HepG2 (cell line): ENCODE results near the gene ZG16. TPM values are rescaled to one million over a fixed set of nuclear protein-coding genes. Genes with fewer than 3 reads are reported as not detected.

Experiments
- AKAP8 ChIP-seq: sonication (generic); formaldehyde crosslinking; IDR thresholded peaks from 2 replicates; pipeline ENCODE4 v1.5.1; 2020; ENCODE audit warnings: mild to moderate bottlenecking, missing genetic modification reagents
- ARNT2 ChIP-seq: sonication (generic); formaldehyde crosslinking; IDR thresholded peaks from 2 replicates; pipeline ENCODE4 v1.8.0; 2022; ENCODE audit warnings: mild to moderate bottlenecking, low read depth, missing genetic modification reagents, moderate library complexity
- EHMT2 ChIP-seq: fragments of 200-600 bp; sonication (generic); IDR thresholded peaks from 2 replicates; pipeline ENCODE4 v1.7.0; 2017; ENCODE audit warnings: antibody characterized with exemption, low read depth, low read length, borderline replicate concordance
- ELF1 ChIP-seq: sonication (generic); formaldehyde crosslinking; IDR thresholded peaks from 2 replicates; pipeline ENCODE4 v1.4.0; 2020; ENCODE audit warnings: missing genetic modification reagents
- ELK4 ChIP-seq: sonication (generic); formaldehyde crosslinking; IDR thresholded peaks from 2 replicates; pipeline ENCODE4 v1.9.0; 2021; ENCODE audit warnings: missing genetic modification reagents, borderline replicate concordance
- KAT8 ChIP-seq: IDR thresholded peaks from 2 replicates; pipeline ENCODE4 v1.6.1; 2016; ENCODE audit warnings: missing genetic modification reagents, missing compliant biosample characterization
- MLXIP ChIP-seq: sonication (generic); formaldehyde crosslinking; IDR thresholded peaks from 2 replicates; pipeline ENCODE4 v1.9.0; 2021; ENCODE audit warnings: missing genetic modification reagents, borderline replicate concordance
- MTF2 ChIP-seq: sonication (generic); formaldehyde crosslinking; IDR thresholded peaks from 2 replicates; pipeline ENCODE4 v1.5.0; 2020; ENCODE audit warnings: missing genetic modification reagents, borderline replicate concordance
- POLR2G ChIP-seq: fragments of 200-400 bp; formaldehyde crosslinking; IDR thresholded peaks from 2 replicates; pipeline ENCODE4 v1.6.1; 2018; ENCODE audit warnings: mild to moderate bottlenecking, low read depth, low read length, moderate library complexity
- RAD51 ChIP-seq: fragments of 450-650 bp; IDR thresholded peaks from 2 replicates; pipeline ENCODE4 v1.6.1; 2016; ENCODE audit warnings: borderline replicate concordance
- RBAK ChIP-seq: sonication (generic); formaldehyde crosslinking; IDR thresholded peaks from 2 replicates; pipeline ENCODE4 v1.5.1; 2020; ENCODE audit warnings: mild to moderate bottlenecking, missing genetic modification reagents
- SALL2 ChIP-seq: sonication (generic); formaldehyde crosslinking; IDR thresholded peaks from 2 replicates; pipeline ENCODE4 v1.8.1; 2023; ENCODE audit warnings: mild to moderate bottlenecking, missing genetic modification reagents, inconsistent platforms
- SAP130 ChIP-seq: IDR thresholded peaks from 2 replicates; pipeline ENCODE4 v1.6.1; 2016; ENCODE audit warnings: low read depth
- SETDB1 ChIP-seq: sonication (generic); formaldehyde crosslinking; IDR thresholded peaks from 2 replicates; pipeline ENCODE4 v1.5.1; 2020; ENCODE audit warnings: missing genetic modification reagents, mild to moderate bottlenecking, borderline replicate concordance
- SMC3 ChIP-seq: IDR thresholded peaks from 2 replicates; pipeline ENCODE4 v1.6.1; 2011; ENCODE audit warnings: low read length, improper control_type of control experiment
- ZFP62 ChIP-seq: sonication (generic); formaldehyde crosslinking; IDR thresholded peaks from 2 replicates; pipeline ENCODE4 v1.4.0; 2020; ENCODE audit warnings: missing genetic modification reagents
- ZNF280D ChIP-seq: sonication (generic); formaldehyde crosslinking; IDR thresholded peaks from 2 replicates; pipeline ENCODE4 v1.5.1; 2020; ENCODE audit warnings: mild to moderate bottlenecking, missing genetic modification reagents
- ZNF441 ChIP-seq: sonication (generic); formaldehyde crosslinking; IDR thresholded peaks from 2 replicates; pipeline ENCODE4 v1.7.0; 2021; ENCODE audit warnings: missing genetic modification reagents, borderline replicate concordance
- ZNF468 ChIP-seq: sonication (generic); formaldehyde crosslinking; IDR thresholded peaks from 2 replicates; pipeline ENCODE4 v1.8.0; 2022; ENCODE audit warnings: mild to moderate bottlenecking, moderate library complexity, missing genetic modification reagents
- ZNF607 ChIP-seq: sonication (generic); formaldehyde crosslinking; IDR thresholded peaks from 2 replicates; pipeline ENCODE4 v1.5.1; 2020; ENCODE audit warnings: missing genetic modification reagents, mild to moderate bottlenecking, borderline replicate concordance
- ZNF713 ChIP-seq: sonication (generic); formaldehyde crosslinking; IDR thresholded peaks from 2 replicates; pipeline ENCODE4 v1.4.0; 2020; ENCODE audit warnings: mild to moderate bottlenecking, missing genetic modification reagents
- ZNF878 ChIP-seq: sonication (generic); formaldehyde crosslinking; IDR thresholded peaks from 2 replicates; pipeline ENCODE4 v1.8.1; 2023; ENCODE audit warnings: mild to moderate bottlenecking, missing genetic modification reagents, moderate library complexity
- ZSCAN22 ChIP-seq: sonication (generic); formaldehyde crosslinking; IDR thresholded peaks from 2 replicates; pipeline ENCODE4 v1.4.0; 2020; ENCODE audit warnings: mild to moderate bottlenecking, missing genetic modification reagents
- polyA plus RNA-seq, 8 experiments: library from polyadenylated mRNA; depleted of rRNA in 3 of 8; stranded (reverse) in 7 of 8; unstranded in 1 of 8; fragments of >200 nt; fragmentation: Illumina TruSeq in 4 of 8; extraction: Trizol in 4 of 8; gene quantifications; 2 replicates each; pipeline versions ENCODE4 v1.2.1 to v1.2.3, GENCODE V29; 2011 to 2016; ENCODE audit warnings: low read depth in 4 of 8, missing spikeins in 1 of 8, mixed read lengths in 1 of 8; ENCODE audit not compliant: insufficient read depth in 1 of 8
- total RNA-seq, 5 experiments: library from RNA; depleted of rRNA; stranded (reverse); fragments of >200 nt; fragmentation: Illumina TruSeq; extraction: Trizol; gene quantifications; 2 replicates each; pipeline ENCODE4 v1.2.3, GENCODE V29; 2016; ENCODE audit warnings: low read depth in 1 of 5

Gene ZG16
- total and polyA plus RNA-seq, 2 of the 13 experiments (the other 11 are each of a cell fraction or from before 2014, with no cell fraction given) = 0.04 to 0.07 TPM

GRCh38 chr16:29807426-29808218 lies 29.6 kb downstream of the ZG16 start (continued):
- TF ChIP-seq ZNF280D (CRISPR knock-in tag) (peak; percentile 98), ELK4 (CRISPR knock-in tag) (peak; percentile 91; the same call in 1 of the 2 replicates), ZFP62 (no peak), SALL2 (CRISPR knock-in tag) (peak; percentile 98), SAP130 (CRISPR knock-in tag) (peak; percentile 97), SMC3 (peak; percentile 48; the same call in 1 of the 2 replicates), RBAK (peak; percentile 63; the same call in 1 of the 2 replicates), MTF2 (CRISPR knock-in tag) (no peak; the same call in none of the 2 replicates), KAT8 (peak; percentile 73), ZNF607 (CRISPR knock-in tag) (peak; percentile 98), AKAP8 (CRISPR knock-in tag) (peak; percentile 89; the same call in 1 of the 2 replicates), ZNF713 (CRISPR knock-in tag) (peak; percentile 79; the same call in 1 of the 2 replicates), ZNF468 (CRISPR knock-in tag) (peak; percentile 98), EHMT2 (no peak), ARNT2 (peak; percentile 99), ZNF878 (CRISPR knock-in tag) (peak; percentile 93), MLXIP (CRISPR knock-in tag) (peak; percentile 92; the same call in 1 of the 2 replicates), ZSCAN22 (peak; percentile 84; the same call in 1 of the 2 replicates), ELF1 (CRISPR knock-in tag) (no peak; the same call in 1 of the 2 replicates), SETDB1 (CRISPR knock-in tag) (no peak; the same call in 1 of the 2 replicates), POLR2G (peak; percentile 62; the same call in 1 of the 2 replicates), ZNF441 (peak; percentile 95; the same call in 1 of the 2 replicates), RAD51 (no peak)
